T-cell (primary cell): ENCODE measurements around the gene AIDA. TPM values are rescaled to one million over a fixed set of nuclear protein-coding genes. Genes with fewer than 3 reads are reported as not detected.

Source experiments
- ATAC-seq, 4 experiments: fragments of 200-7000 bp in 3 of 4; fragments of 150-1000 bp in 1 of 4; cut with Tn5 transposase; replicated peaks in 1 of 4; 1 replicate in 3 of 4; 2 replicates in 1 of 4; pipeline ENCODE4 v1.10.0; 2021; ENCODE audit warnings: moderate library complexity in 3 of 4, mild to moderate bottlenecking in 2 of 4, moderate number of reproducible peaks in 1 of 4
- CTCF ChIA-PET, 2 donors: fragments of 300-600 bp; sonication (Branson Sonifier 250); formaldehyde crosslinking; loops; one replicate each; lab custom pipeline; 2022; ENCODE audit warnings: antibody characterized with exemption in 2 of 2; lab: Charles Lee
- POLR2A ChIA-PET, 2 donors: fragments of 300-600 bp; sonication (Branson Sonifier 250); formaldehyde crosslinking; loops; one replicate each; lab custom pipeline; 2022; ENCODE audit warnings: antibody characterized with exemption in 2 of 2; lab: Charles Lee
- DNase-seq, 35 experiments: peaks; one replicate each; pipeline versions ENCODE4 v3.0.0 to v3.0.0-alpha.2; 2013 to 2023
- H3K27ac ChIP-seq: one replicate; pipeline ENCODE4 v1.5.1; 2013; ENCODE audit warnings: low read length
- H3K27me3 ChIP-seq, 2 experiments: replicated peaks in 1 of 2; 1 replicate in 1 of 2; 2 replicates in 1 of 2; pipeline versions ENCODE4 v1.6.1 to v1.7.0; 2013; ENCODE audit warnings: low read length in 1 of 2, mixed read lengths in 1 of 2; ENCODE audit not compliant: control insufficient read depth in 2 of 2, insufficient read depth in 2 of 2; ENCODE audit errors: extremely low read depth in 1 of 2
- H3K36me3 ChIP-seq, 2 donors: 1 replicate in 1 of 2; 2 replicates in 1 of 2; pipeline versions ENCODE4 v1.6.1 to v1.7.0; 2013; ENCODE audit warnings: low read length in 1 of 2; ENCODE audit not compliant: control insufficient read depth in 2 of 2, insufficient read depth in 1 of 2; ENCODE audit errors: extremely low read depth in 1 of 2
- H3K4me1 ChIP-seq, 2 experiments: 1 replicate in 1 of 2; 2 replicates in 1 of 2; pipeline versions ENCODE4 v1.6.1 to v1.7.0; 2013; ENCODE audit warnings: low read length in 2 of 2, mixed read lengths in 1 of 2; ENCODE audit not compliant: insufficient read depth in 2 of 2, control insufficient read depth in 1 of 2; ENCODE audit errors: extremely low read depth in 1 of 2
- H3K4me3 ChIP-seq, 2 donors: 1 replicate in 1 of 2; 2 replicates in 1 of 2; pipeline versions ENCODE4 v1.5.1 to v1.7.0; 2013; ENCODE audit warnings: mild to moderate bottlenecking in 2 of 2, low read length in 1 of 2, moderate library complexity in 1 of 2; ENCODE audit not compliant: control insufficient read depth in 1 of 2; ENCODE audit errors: extremely low read depth in 1 of 2
- H3K9me3 ChIP-seq: 2 replicates; pipeline ENCODE4 v1.7.0; 2013
- H3K27ac Mint-ChIP-seq, 2 donors: one replicate each; pipeline ENCODE4 v1.8.0; 2020 to 2021; ENCODE audit warnings: mild to moderate bottlenecking in 2 of 2, mixed read lengths in 2 of 2
- H3K27me3 Mint-ChIP-seq, 2 donors: one replicate each; pipeline ENCODE4 v1.8.0; 2021 to 2022; ENCODE audit warnings: mixed read lengths in 2 of 2
- H3K36me3 Mint-ChIP-seq: one replicate; pipeline ENCODE4 v1.8.0; 2021; ENCODE audit warnings: mixed read lengths
- H3K4me1 Mint-ChIP-seq, 3 donors: one replicate each; pipeline ENCODE4 v1.8.0; 2020 to 2022; ENCODE audit warnings: mixed read lengths in 3 of 3, mild to moderate bottlenecking in 1 of 3
- H3K4me3 Mint-ChIP-seq, 3 donors: one replicate each; pipeline ENCODE4 v1.8.0; 2020 to 2022; ENCODE audit warnings: mild to moderate bottlenecking in 3 of 3, mixed read lengths in 3 of 3, moderate library complexity in 3 of 3
- H3K9me3 Mint-ChIP-seq, 3 donors: one replicate each; pipeline ENCODE4 v1.8.0; 2020 to 2022; ENCODE audit warnings: mixed read lengths in 3 of 3
- WGBS: methylation state at CpG from one replicate; pipeline ENCODE4 v1.1.5; 2013; ENCODE audit warnings: missing lambda C conversion rate; ENCODE audit not compliant: insufficient coverage; 5-methylcytosine and 5-hydroxymethylcytosine counted together
- total RNA-seq, 35 experiments: library from RNA in 6 of 35; stranded (reverse) in 6 of 35; fragments of 120-200 nt in 1 of 35; gene quantifications; one replicate each; pipeline versions ENCODE4 v1.2.1 to v1.2.4 and lab custom pipeline; 2013 to 2026

AIDA gene
- total RNA-seq, 5 donors from 2014 or later (not counting 1 experiment from before 2014, with no cell fraction given) = 43.4 to 59.4 (median 52.7) TPM

DNA sequence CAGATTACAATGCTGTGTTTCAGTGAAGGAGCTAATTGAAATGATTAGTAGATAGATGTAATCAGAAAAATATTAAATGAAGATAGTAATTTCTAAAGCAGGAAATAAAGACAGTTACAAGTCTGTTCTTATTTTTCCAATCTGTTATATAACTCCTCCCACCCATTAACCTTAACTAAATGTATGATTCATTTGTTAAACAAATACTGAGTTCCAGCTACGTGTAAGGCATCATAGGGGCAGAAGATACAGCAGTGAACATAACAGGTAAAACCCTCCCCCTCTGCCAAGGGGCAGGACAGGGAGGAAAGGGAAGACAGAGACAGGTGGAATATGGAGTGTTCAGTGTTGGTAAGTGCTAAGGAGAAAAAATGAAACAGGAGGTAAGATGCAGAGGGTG, 24.7 kb upstream of the AIDA start, which contains the start of gene FAM177B:
Gene FAM177B (plus strand): TSS at position 231 of the 400 bp plus-strand sequence. CDS start 9,344 bp downstream, outside the sequence.
- CTCF ChIA-PET = interaction anchor here in 1 of 2 donors (0.8 kb wide), 1 partner anchor 387 kb away, joined by 3 read pairs; no protein-coding TSS in a partner anchor
- DNase-seq (no peak), ATAC-seq (no peak)
- Histone ChIP-seq H3K4me1 (no peaks in the 10 kb centered on the region), H3K27me3 (no peaks in the 10 kb centered on the region), H3K9me3 (no peaks in the 10 kb centered on the region), H3K36me3 (peaks cover 0 to 26% of the 10 kb centered on the region in 2 donors), H3K27ac (no peak within 1 kb of the TSS), H3K4me3 (no peak within 1 kb of the TSS)
- H3K4me1 Mint-ChIP-seq = peaks cover 0 to 5% (median 0%) of the 10 kb centered on the region in 3 donors
- H3K36me3 Mint-ChIP-seq = peaks cover 16% of the 10 kb centered on the region
- no peak within 1 kb of the TSS for H3K27ac Mint-ChIP-seq
- H3K27me3 Mint-ChIP-seq = no peaks in the 10 kb centered on the region
- H3K4me3 Mint-ChIP-seq = no peak within 1 kb of the TSS
- no CpG with 5 or more reads among the region's 1 CpG for WGBS
- POLR2A ChIA-PET = interaction anchor here in 1 of 2 donors (0.7 kb wide), 1 partner anchor 282 kb away, joined by 3 read pairs; no protein-coding TSS in a partner anchor
- no peaks in the 10 kb centered on the region for H3K9me3 Mint-ChIP-seq

DNA sequence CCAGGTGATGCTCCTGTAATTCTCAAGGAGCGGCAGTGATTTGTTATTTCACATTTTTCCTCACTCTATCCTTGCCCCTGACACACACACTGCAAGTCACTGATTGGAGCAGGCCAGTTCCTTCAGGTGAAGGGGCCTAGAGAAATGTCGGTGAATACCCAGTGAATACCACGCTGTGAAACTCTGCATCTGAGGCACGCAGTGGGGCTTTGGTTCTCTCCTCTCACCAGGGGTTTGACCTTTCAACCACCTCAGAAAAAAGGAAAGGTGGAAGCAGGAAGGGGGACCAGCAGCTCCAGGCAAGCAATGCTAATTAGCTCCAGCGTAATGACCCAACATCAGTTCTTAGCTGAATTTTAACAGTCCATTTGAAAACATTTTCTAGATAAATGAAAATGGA, 24.2 kb upstream of the AIDA start:
- Histone ChIP-seq H3K9me3 (no peaks in the 10 kb centered on the region), H3K4me3 (no peak overlapping the region), H3K4me1 (no peaks in the 10 kb centered on the region), H3K27ac (no peak overlapping the region), H3K27me3 (no peaks in the 10 kb centered on the region), H3K36me3 (peaks cover 0 to 31% of the 10 kb centered on the region in 2 donors)
- DNase-seq = no peak
- no peak for ATAC-seq
- H3K4me3 Mint-ChIP-seq = no peak overlapping the region
- CTCF ChIA-PET = no interaction called here
- no peaks in the 10 kb centered on the region for H3K9me3 Mint-ChIP-seq
- no CpG with 5 or more reads among the region's 5 CpGs for WGBS
- H3K27ac Mint-ChIP-seq = no peak overlapping the region
- POLR2A ChIA-PET = interaction anchor here in 1 of 2 donors (0.7 kb wide), 1 partner anchor 282 kb away, joined by 3 read pairs; no protein-coding TSS in a partner anchor
- H3K4me1 Mint-ChIP-seq = peaks cover 0 to 8% (median 4%) of the 10 kb centered on the region in 3 donors
- H3K36me3 Mint-ChIP-seq = peaks cover 19% of the 10 kb centered on the region
- H3K27me3 Mint-ChIP-seq = no peaks in the 10 kb centered on the region

DNA sequence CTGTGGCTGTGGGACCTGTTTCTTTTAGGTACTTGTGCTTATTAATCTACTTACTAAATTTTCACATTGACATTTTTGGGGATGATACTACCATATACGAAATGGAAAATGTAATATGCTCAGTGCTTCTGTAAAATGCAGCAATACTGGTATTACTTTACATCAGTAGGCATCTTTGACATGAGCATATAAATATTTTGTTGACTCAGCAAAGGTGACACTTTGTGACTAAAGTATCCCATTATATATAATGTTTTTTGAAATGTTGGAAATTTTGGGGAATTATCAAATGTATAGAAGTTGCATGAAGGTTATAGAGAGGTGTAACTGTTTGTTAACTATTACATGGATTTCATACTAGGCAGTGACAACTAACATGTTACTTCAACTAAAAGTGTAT, 22.4 kb upstream of the AIDA start:
- WGBS = no CpG with 5 or more reads among the region's 1 CpG
- Mint-ChIP-seq H3K4me3 (no peak overlapping the region), H3K36me3 (peaks cover 30% of the 10 kb centered on the region), H3K27me3 (no peaks in the 10 kb centered on the region), H3K9me3 (no peaks in the 10 kb centered on the region), H3K4me1 (peaks cover 0 to 13% (median 5%) of the 10 kb centered on the region in 3 donors), H3K27ac (peak overlapping the region in 1 of 2 donors; percentile 61)
- ATAC-seq (no peak), DNase-seq (no peak)
- H3K27ac ChIP-seq = no peak overlapping the region
- POLR2A ChIA-PET = no interaction called here
- peaks cover 0 to 49% of the 10 kb centered on the region in 2 donors for H3K36me3 ChIP-seq
- no peak overlapping the region for H3K4me3 ChIP-seq
- H3K27me3 ChIP-seq = no peaks in the 10 kb centered on the region
- no peaks in the 10 kb centered on the region for H3K4me1 ChIP-seq
- H3K9me3 ChIP-seq = no peaks in the 10 kb centered on the region
- CTCF ChIA-PET = interaction anchor here in 1 of 2 donors (0.7 kb wide), 1 partner anchor 80 kb away, joined by 3 read pairs; no protein-coding TSS in a partner anchor

DNA sequence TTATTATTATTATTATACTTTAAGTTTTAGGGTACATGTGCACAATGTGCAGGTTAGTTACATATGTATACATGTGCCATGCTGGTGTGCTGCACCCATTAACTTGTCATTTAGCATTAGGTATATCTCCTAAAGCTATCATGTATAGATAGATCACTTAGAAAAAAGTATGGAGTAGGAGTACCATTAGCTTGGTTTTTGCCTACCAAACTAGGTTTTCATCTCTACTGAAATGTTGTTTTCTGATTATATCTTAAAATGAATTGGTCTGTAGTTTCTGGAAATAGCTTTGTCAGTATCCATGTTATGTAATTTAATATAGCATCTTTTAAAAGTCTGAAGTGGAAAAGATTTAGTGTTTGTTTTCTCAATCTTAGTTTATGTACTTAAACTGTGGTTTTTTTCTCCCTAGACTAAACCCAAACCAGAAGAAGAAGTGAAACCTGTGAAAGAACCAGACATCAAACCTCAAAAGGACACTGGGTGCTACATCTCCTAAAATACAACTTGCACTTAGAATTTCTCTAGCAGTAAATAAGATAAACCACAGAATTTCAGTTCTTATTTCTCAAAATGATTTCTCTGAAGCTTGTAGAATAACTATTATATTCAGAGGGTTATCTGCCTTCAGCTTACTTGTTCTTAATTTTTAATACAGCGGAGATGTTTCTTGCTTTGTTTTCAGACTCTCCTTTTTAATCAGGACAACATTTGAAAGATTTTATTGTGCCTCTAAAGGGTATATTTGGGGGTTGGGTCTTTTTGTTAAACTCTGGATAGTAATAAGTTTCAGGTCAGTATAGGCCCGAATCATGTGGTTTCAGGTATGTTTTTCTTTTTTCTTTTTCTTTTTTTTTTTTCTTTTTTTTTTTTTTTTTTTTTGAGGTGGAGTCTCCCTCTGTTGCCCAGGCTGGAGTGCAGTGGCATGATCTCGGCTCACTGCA, 20.2 kb upstream of the AIDA start:
- Mint-ChIP-seq H3K4me1 (peaks cover 0 to 15% (median 5%) of the 10 kb centered on the region in 3 donors), H3K9me3 (no peaks in the 10 kb centered on the region), H3K27ac (peak overlapping the region; percentile 12 to 50), H3K36me3 (peaks cover 49% of the 10 kb centered on the region), H3K4me3 (no peak overlapping the region), H3K27me3 (no peaks in the 10 kb centered on the region)
- Histone ChIP-seq H3K36me3 (peaks cover 0 to 67% of the 10 kb centered on the region in 2 donors), H3K9me3 (no peaks in the 10 kb centered on the region), H3K4me1 (no peaks in the 10 kb centered on the region), H3K27me3 (no peaks in the 10 kb centered on the region), H3K27ac (no peak overlapping the region), H3K4me3 (no peak overlapping the region)
- CTCF ChIA-PET = interaction anchor here in 1 of 2 donors (0.6 to 1.3 kb wide), 2 partner anchors 19 to 391 kb away, joined by 4 read pairs; no protein-coding TSS in a partner anchor
- ATAC-seq (no peak), DNase-seq (no peak)
- POLR2A ChIA-PET = interaction anchor here in 1 of 2 donors (0.6 kb wide), 2 partner anchors 17 to 32 kb away, joined by 3 to 4 read pairs; no protein-coding TSS in a partner anchor
- no CpG with 5 or more reads among the region's 3 CpGs for WGBS

DNA sequence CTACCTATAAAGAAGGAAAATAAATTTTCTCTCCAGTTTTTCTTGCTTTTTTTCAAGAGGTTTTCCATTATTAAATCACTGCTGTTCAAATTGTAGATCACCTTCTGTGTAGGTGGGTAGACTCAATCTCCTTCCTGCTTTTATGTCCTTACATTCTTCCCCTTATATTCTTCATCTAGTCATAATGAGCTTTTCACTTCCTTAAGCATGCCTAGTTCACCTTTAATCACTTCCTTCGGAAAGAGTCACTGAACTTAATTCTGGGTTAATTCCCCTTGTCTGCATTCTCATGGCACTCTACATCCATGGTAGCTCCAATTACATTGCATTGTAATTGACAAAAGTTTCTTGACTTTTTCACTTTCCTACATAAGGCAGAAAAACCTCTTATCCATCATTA, 18.6 kb upstream of the AIDA start:
- Histone ChIP-seq H3K4me3 (no peak overlapping the region), H3K36me3 (peaks cover 0 to 81% of the 10 kb centered on the region in 2 donors), H3K27me3 (no peaks in the 10 kb centered on the region), H3K9me3 (no peaks in the 10 kb centered on the region), H3K27ac (no peak overlapping the region), H3K4me1 (no peaks in the 10 kb centered on the region)
- Mint-ChIP-seq H3K27me3 (no peaks in the 10 kb centered on the region), H3K36me3 (peaks cover 53% of the 10 kb centered on the region), H3K4me3 (no peak overlapping the region), H3K9me3 (no peaks in the 10 kb centered on the region), H3K4me1 (peaks cover 0 to 16% (median 5%) of the 10 kb centered on the region in 3 donors), H3K27ac (peak overlapping the region; percentile 21 to 56)
- no peak for ATAC-seq
- 100% methylated on average over 1 of the region's 1 CpG for WGBS
- no peak for DNase-seq
- CTCF ChIA-PET = interaction anchor here in 1 of 2 donors (0.6 kb wide), 2 partner anchors 138 to 1707 kb away, joined by 3 to 4 read pairs; no protein-coding TSS in a partner anchor
- POLR2A ChIA-PET = no interaction called here

DNA sequence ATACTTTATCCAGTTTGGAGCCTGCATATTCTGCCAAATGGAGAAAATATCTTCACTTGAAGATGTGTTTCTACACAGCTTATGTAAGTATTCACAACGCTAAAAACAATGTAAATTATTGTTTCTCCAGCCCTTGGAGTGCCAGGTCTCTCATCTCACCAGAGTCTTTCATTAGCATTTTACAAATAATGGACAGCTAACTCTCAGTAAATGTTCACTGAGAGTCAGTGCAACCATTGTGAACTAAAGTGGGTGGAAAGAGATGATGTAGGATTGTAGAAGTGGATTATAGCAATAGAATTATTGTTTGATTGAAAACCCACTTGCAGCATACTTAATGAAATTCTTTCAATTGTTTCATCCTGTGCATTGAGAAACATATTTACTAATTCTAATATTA, 16.5 kb upstream of the AIDA start:
- WGBS = 100% methylated on average over 1 of the region's 1 CpG
- DNase-seq = no peak
- no peaks in the 10 kb centered on the region for H3K9me3 ChIP-seq
- POLR2A ChIA-PET = interaction anchor here in 1 of 2 donors (0.6 kb wide), 1 partner anchor 71 kb away, joined by 3 read pairs; no protein-coding TSS in a partner anchor
- H3K27me3 ChIP-seq = no peaks in the 10 kb centered on the region
- H3K27ac ChIP-seq = no peak overlapping the region
- peaks cover 60% of the 10 kb centered on the region for H3K36me3 Mint-ChIP-seq
- no peak for ATAC-seq
- no peaks in the 10 kb centered on the region for H3K27me3 Mint-ChIP-seq
- CTCF ChIA-PET = interaction anchor here in 1 of 2 donors (0.6 to 0.9 kb wide), 2 partner anchors 7 to 135 kb away, joined by 4 to 6 read pairs; no protein-coding TSS in a partner anchor
- H3K4me1 ChIP-seq = no peaks in the 10 kb centered on the region
- no peak overlapping the region for H3K27ac Mint-ChIP-seq
- no peaks in the 10 kb centered on the region for H3K9me3 Mint-ChIP-seq
- no peak overlapping the region for H3K4me3 Mint-ChIP-seq
- no peak overlapping the region for H3K4me3 ChIP-seq
- H3K4me1 Mint-ChIP-seq = peaks cover 1 to 16% (median 5%) of the 10 kb centered on the region in 3 donors
- H3K36me3 ChIP-seq = peaks cover 4 to 88% of the 10 kb centered on the region in 2 donors
